LNCAP (cell line): ENCODE data around the gene C11orf97.

Experiments used
- CTCF ChIP-seq: fragments of 450-650 bp; IDR thresholded peaks from 2 replicates; pipeline ENCODE4 v1.5.1; 2017; ENCODE audit warnings: mild to moderate bottlenecking

C11orf97 gene

GRCh38 chr11:94494126-94494680 lies 18.1 kb upstream of the C11orf97 start:
- no peak for TF ChIP-seq CTCF

- no peak for TF ChIP-seq CTCF
These were observed 12.1 kb upstream of the C11orf97 start for GRCh38 chr11:94500181-94500580.

GRCh38 chr11:94501522-94501921 lies 10.7 kb upstream of the C11orf97 start:
- no peak for TF ChIP-seq CTCF

GRCh38 chr11:94504689-94505293 lies 7.5 kb upstream of the C11orf97 start:
- TF ChIP-seq CTCF = peak; percentile 82

- TF ChIP-seq CTCF = no peak
These were observed 4.8 kb upstream of the C11orf97 start for GRCh38 chr11:94507485-94507884.

GRCh38 chr11:94513091-94513490 lies 830 bp downstream of the C11orf97 start:
- TF ChIP-seq CTCF = no peak

GRCh38 chr11:94515398-94515797 lies 3.1 kb downstream of the C11orf97 start:
- TF ChIP-seq CTCF = no peak

GRCh38 chr11:94516725-94517124 lies 4.5 kb downstream of the C11orf97 start:
- no peak for TF ChIP-seq CTCF
